HEK293 (cell line): ENCODE data around the gene ZFC3H1.
A peak's percentile ranks its signal among the peaks of the same experiment; 100 is the strongest.

Experiments
- FEZF1 ChIP-seq: fragments of 450-650 bp; formaldehyde crosslinking; IDR thresholded peaks from 2 replicates; pipeline ENCODE4 v1.5.1; 2016; ENCODE audit warnings: missing biosample characterization, missing genetic modification characterization
- GFI1B ChIP-seq: fragments of 450-650 bp; formaldehyde crosslinking; IDR thresholded peaks from 2 replicates; pipeline ENCODE4 v1.5.1; 2016; ENCODE audit warnings: missing biosample characterization, missing genetic modification characterization
- GLI2 ChIP-seq: fragments of 450-650 bp; formaldehyde crosslinking; IDR thresholded peaks from 2 replicates; pipeline ENCODE4; 2017; ENCODE audit warnings: missing biosample characterization, missing genetic modification characterization, low read depth, borderline replicate concordance
- OSR2 ChIP-seq: fragments of 450-650 bp; formaldehyde crosslinking; IDR thresholded peaks from 2 replicates; pipeline ENCODE4 v1.5.1; 2016; ENCODE audit warnings: missing biosample characterization, missing genetic modification characterization
- OVOL3 ChIP-seq: fragments of 450-650 bp; formaldehyde crosslinking; IDR thresholded peaks from 2 replicates; pipeline ENCODE4 v1.5.1; 2016; ENCODE audit warnings: missing biosample characterization, missing genetic modification characterization
- SCRT1 ChIP-seq: fragments of 450-650 bp; formaldehyde crosslinking; IDR thresholded peaks from 2 replicates; pipeline ENCODE4 v1.5.1; 2016; ENCODE audit warnings: missing biosample characterization, missing genetic modification characterization, borderline replicate concordance
- SP2 ChIP-seq: fragments of 450-650 bp; formaldehyde crosslinking; IDR thresholded peaks from 2 replicates; pipeline ENCODE4 v1.5.1; 2016; ENCODE audit warnings: missing biosample characterization, missing genetic modification characterization
- TSHZ1 ChIP-seq: fragments of 450-650 bp; formaldehyde crosslinking; IDR thresholded peaks from 2 replicates; pipeline ENCODE4 v1.5.1; 2016; ENCODE audit warnings: missing biosample characterization, missing genetic modification characterization, borderline replicate concordance
- WT1 ChIP-seq: fragments of 450-650 bp; formaldehyde crosslinking; IDR thresholded peaks from 2 replicates; pipeline ENCODE4 v1.5.1; 2016; ENCODE audit warnings: missing biosample characterization, missing genetic modification characterization
- ZBTB21 ChIP-seq: fragments of 450-650 bp; formaldehyde crosslinking; IDR thresholded peaks from 2 replicates; pipeline ENCODE4 v1.5.1; 2017; ENCODE audit warnings: missing biosample characterization, missing genetic modification characterization
- ZBTB44 ChIP-seq: fragments of 450-650 bp; IDR thresholded peaks from 2 replicates; pipeline ENCODE4 v1.5.1; 2018; ENCODE audit warnings: missing biosample characterization, mild to moderate bottlenecking, missing genetic modification characterization
- ZFHX2 ChIP-seq: fragments of 450-650 bp; formaldehyde crosslinking; conservative IDR thresholded peaks from 2 replicates; pipeline ENCODE4 v1.5.1; 2016; ENCODE audit warnings: missing biosample characterization, missing genetic modification characterization
- ZNF133 ChIP-seq: fragments of 450-650 bp; formaldehyde crosslinking; IDR thresholded peaks from 2 replicates; pipeline ENCODE4 v1.5.1; 2016; ENCODE audit warnings: missing biosample characterization, missing genetic modification characterization
- ZNF223 ChIP-seq: fragments of 450-650 bp; formaldehyde crosslinking; IDR thresholded peaks from 2 replicates; pipeline ENCODE4 v1.5.1; 2016; ENCODE audit warnings: missing biosample characterization, missing genetic modification characterization
- ZNF366 ChIP-seq: fragments of 450-650 bp; formaldehyde crosslinking; conservative IDR thresholded peaks from 2 replicates; pipeline ENCODE4 v1.5.1; 2016; ENCODE audit warnings: missing biosample characterization, missing genetic modification characterization
- ZNF391 ChIP-seq: fragments of 450-650 bp; formaldehyde crosslinking; IDR thresholded peaks from 2 replicates; pipeline ENCODE4 v1.5.1; 2016; ENCODE audit warnings: low read depth, missing biosample characterization, missing genetic modification characterization, borderline replicate concordance
- ZNF513 ChIP-seq: fragments of 450-650 bp; IDR thresholded peaks from 2 replicates; pipeline ENCODE4 v1.5.1; 2018; ENCODE audit warnings: missing biosample characterization, missing genetic modification characterization
- ZNF549 ChIP-seq: fragments of 450-650 bp; IDR thresholded peaks from 2 replicates; pipeline ENCODE4 v1.5.1; 2018; ENCODE audit warnings: missing biosample characterization, missing genetic modification characterization, mild to moderate bottlenecking, inconsistent platforms, moderate library complexity
- ZNF558 ChIP-seq: fragments of 450-650 bp; formaldehyde crosslinking; IDR thresholded peaks from 2 replicates; pipeline ENCODE4 v1.5.1; 2016; ENCODE audit warnings: missing biosample characterization, missing genetic modification characterization
- ZNF560 ChIP-seq: fragments of 450-650 bp; formaldehyde crosslinking; IDR thresholded peaks from 2 replicates; pipeline ENCODE4 v1.5.1; 2017; ENCODE audit warnings: missing biosample characterization, missing genetic modification characterization, borderline replicate concordance
- ZNF639 ChIP-seq: fragments of 450-650 bp; formaldehyde crosslinking; IDR thresholded peaks from 2 replicates; pipeline ENCODE4 v1.5.1; 2016; ENCODE audit warnings: missing biosample characterization, missing genetic modification characterization
- ZNF791 ChIP-seq: fragments of 450-650 bp; formaldehyde crosslinking; IDR thresholded peaks from 2 replicates; pipeline ENCODE4 v1.5.1; 2016; ENCODE audit warnings: missing biosample characterization, missing genetic modification characterization
- ZNF792 ChIP-seq: fragments of 450-650 bp; formaldehyde crosslinking; IDR thresholded peaks from 2 replicates; pipeline ENCODE4 v1.5.1; 2016; ENCODE audit warnings: missing biosample characterization, missing genetic modification characterization
- ZSCAN16 ChIP-seq: fragments of 450-650 bp; formaldehyde crosslinking; IDR thresholded peaks from 2 replicates; pipeline ENCODE4 v1.5.1; 2016; ENCODE audit warnings: missing biosample characterization, missing genetic modification characterization
- ZSCAN30 ChIP-seq: fragments of 450-650 bp; IDR thresholded peaks from 2 replicates; pipeline ENCODE4 v1.5.1; 2018; ENCODE audit warnings: missing biosample characterization, mild to moderate bottlenecking, missing genetic modification characterization, moderate library complexity
- TF ChIP-seq, protein P1 (sequence below): fragments of 450-650 bp; formaldehyde crosslinking; IDR thresholded peaks from 2 replicates; pipeline ENCODE4 v1.5.1; 2017; ENCODE audit warnings: missing biosample characterization, missing genetic modification characterization
- TF ChIP-seq, protein P2 (sequence below): fragments of 450-650 bp; formaldehyde crosslinking; IDR thresholded peaks from 2 replicates; pipeline ENCODE4 v1.5.1; 2016; ENCODE audit warnings: missing biosample characterization, missing genetic modification characterization
- TF ChIP-seq, protein P3 (sequence below): fragments of 450-650 bp; formaldehyde crosslinking; IDR thresholded peaks from 2 replicates; pipeline ENCODE4 v1.5.1; 2016; ENCODE audit warnings: missing biosample characterization, missing genetic modification characterization

The ZFC3H1 gene

DNA sequence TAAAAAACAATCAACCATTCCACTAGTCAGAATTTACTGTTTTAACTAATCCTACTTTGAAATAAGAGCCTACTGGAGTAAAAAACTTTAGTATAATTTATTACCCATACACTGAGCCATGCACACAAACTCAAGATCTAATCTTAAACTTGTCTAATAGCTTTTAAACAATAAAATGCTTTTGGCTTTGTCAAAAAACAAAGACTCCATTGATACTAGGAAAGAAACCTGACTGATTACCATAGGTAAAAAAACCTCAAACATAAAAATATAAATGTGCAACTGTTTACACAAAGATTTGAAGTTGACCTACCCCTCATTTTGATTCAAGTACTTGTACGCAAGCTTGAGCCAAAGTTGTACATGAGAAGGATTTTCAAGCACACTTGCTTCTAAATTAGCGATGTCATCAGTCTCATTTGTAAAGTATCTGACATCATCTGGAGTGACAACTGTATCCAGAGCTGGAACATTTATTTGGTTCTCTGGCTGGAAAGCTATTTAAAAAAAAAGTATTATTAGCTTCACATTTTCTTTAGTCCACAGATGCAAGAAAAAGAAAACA, 36.1 kb downstream of the ZFC3H1 start (continued):
- TF ChIP-seq WT1 (tag by site-specific recombination) (peak; percentile 96), SP2 (tag by site-specific recombination) (peak; percentile 25; the same call in 1 of the 2 replicates), ZSCAN16 (tag by site-specific recombination) (no peak), ZNF223 (tag by site-specific recombination) (no peak), ZNF639 (tag by site-specific recombination) (peak; percentile 67; the same call in 1 of the 2 replicates), ZFHX2 (no peak), ZNF792 (0 out of 2 replicates have a peak, but pooled peaks have one; percentile 68), ZBTB21 (tag by site-specific recombination) (peak; percentile 80), GLI2 (tag by site-specific recombination) (peak; percentile 89), ZNF549 (tag by site-specific recombination) (no peak), GFI1B (tag by site-specific recombination) (peak; percentile 76), ZNF391 (tag by site-specific recombination) (peak; percentile 82; the same call in 1 of the 2 replicates), OSR2 (peak; percentile 96), ZNF366 (tag by site-specific recombination) (peak; percentile 80), ZNF558 (tag by site-specific recombination) (no peak), TSHZ1 (tag by site-specific recombination) (peak; percentile 53; the same call in 1 of the 2 replicates), ZBTB44 (peak; percentile 88), ZNF791 (tag by site-specific recombination) (no peak), SCRT1 (tag by site-specific recombination) (peak; percentile 71; the same call in 1 of the 2 replicates), ZNF560 (no peak), ZNF513 (no peak), ZNF133 (tag by site-specific recombination) (no peak), ZSCAN30 (0 out of 2 replicates have a peak, but pooled peaks have one; percentile 25), OVOL3 (peak; percentile 94), FEZF1 (tag by site-specific recombination) (peak; percentile 98)
- TF ChIP-seq, protein P1, sequence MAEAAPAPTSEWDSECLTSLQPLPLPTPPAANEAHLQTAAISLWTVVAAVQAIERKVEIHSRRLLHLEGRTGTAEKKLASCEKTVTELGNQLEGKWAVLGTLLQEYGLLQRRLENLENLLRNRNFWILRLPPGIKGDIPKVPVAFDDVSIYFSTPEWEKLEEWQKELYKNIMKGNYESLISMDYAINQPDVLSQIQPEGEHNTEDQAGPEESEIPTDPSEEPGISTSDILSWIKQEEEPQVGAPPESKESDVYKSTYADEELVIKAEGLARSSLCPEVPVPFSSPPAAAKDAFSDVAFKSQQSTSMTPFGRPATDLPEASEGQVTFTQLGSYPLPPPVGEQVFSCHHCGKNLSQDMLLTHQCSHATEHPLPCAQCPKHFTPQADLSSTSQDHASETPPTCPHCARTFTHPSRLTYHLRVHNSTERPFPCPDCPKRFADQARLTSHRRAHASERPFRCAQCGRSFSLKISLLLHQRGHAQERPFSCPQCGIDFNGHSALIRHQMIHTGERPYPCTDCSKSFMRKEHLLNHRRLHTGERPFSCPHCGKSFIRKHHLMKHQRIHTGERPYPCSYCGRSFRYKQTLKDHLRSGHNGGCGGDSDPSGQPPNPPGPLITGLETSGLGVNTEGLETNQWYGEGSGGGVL (tag by site-specific recombination): no peak
- TF ChIP-seq, protein P2, sequence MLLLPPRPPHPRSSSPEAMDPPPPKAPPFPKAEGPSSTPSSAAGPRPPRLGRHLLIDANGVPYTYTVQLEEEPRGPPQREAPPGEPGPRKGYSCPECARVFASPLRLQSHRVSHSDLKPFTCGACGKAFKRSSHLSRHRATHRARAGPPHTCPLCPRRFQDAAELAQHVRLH (tag by site-specific recombination): peak; percentile 72
- TF ChIP-seq, protein P3, sequence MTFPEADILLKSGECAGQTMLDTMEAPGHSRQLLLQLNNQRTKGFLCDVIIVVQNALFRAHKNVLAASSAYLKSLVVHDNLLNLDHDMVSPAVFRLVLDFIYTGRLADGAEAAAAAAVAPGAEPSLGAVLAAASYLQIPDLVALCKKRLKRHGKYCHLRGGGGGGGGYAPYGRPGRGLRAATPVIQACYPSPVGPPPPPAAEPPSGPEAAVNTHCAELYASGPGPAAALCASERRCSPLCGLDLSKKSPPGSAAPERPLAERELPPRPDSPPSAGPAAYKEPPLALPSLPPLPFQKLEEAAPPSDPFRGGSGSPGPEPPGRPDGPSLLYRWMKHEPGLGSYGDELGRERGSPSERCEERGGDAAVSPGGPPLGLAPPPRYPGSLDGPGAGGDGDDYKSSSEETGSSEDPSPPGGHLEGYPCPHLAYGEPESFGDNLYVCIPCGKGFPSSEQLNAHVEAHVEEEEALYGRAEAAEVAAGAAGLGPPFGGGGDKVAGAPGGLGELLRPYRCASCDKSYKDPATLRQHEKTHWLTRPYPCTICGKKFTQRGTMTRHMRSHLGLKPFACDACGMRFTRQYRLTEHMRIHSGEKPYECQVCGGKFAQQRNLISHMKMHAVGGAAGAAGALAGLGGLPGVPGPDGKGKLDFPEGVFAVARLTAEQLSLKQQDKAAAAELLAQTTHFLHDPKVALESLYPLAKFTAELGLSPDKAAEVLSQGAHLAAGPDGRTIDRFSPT (tag by site-specific recombination): peak; percentile 89
